GM18861 (cell line): ENCODE data around the gene ZBTB1.
A peak's percentile ranks its signal among the peaks of the same experiment; 100 is the strongest.
"Not testable (repeated sequence)": the region's sequence is repeated elsewhere in the genome, so short reads cannot be mapped to it uniquely, and the experiment has no call there.

Source experiments
- ATAC-seq: cut with Tn5 transposase; IDR thresholded peaks from one replicate; pipeline ENCODE4 v1.9.1; 2021; ENCODE audit not compliant: unreplicated experiment

ZBTB1 gene

DNA sequence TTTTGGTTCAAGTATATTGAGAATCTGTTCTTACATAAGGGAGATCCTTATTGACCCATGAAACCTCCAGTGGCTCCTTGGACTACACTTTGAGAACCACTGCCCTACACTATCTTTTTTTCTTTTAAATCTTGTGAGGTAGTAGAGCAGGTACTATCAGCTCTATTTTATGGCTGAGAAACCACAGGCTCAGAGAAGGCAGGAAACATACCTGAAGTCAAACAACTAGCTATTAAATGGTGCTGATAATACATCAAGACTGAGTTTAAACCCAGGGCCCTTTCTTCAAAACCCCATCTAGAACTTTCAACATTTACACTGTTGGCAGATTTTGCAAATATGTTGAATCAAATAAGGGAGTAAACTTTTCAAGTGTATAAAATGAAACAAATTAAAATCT lies 7.8 kb upstream of the ZBTB1 start:
- ATAC-seq, result no peak

DNA sequence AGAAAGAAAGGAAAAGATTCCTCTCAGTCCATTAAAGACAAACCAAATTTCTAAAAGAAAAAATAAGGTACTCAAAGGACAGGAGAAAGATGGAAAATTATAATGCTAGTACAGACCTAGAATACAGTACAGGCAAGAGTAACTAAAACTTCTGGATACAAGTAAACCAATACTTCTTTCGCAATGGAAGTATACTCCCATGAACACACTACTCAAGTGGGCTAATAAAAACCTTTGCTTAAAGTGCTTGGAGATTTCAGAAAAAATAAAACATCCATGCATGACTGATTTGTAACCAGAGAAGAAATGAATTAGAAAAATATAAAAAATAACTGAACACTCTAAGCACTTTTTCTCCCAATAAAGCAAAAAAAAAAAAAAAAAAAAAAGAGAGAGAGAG lies 4.5 kb upstream of the ZBTB1 start:
- no peak for ATAC-seq

DNA sequence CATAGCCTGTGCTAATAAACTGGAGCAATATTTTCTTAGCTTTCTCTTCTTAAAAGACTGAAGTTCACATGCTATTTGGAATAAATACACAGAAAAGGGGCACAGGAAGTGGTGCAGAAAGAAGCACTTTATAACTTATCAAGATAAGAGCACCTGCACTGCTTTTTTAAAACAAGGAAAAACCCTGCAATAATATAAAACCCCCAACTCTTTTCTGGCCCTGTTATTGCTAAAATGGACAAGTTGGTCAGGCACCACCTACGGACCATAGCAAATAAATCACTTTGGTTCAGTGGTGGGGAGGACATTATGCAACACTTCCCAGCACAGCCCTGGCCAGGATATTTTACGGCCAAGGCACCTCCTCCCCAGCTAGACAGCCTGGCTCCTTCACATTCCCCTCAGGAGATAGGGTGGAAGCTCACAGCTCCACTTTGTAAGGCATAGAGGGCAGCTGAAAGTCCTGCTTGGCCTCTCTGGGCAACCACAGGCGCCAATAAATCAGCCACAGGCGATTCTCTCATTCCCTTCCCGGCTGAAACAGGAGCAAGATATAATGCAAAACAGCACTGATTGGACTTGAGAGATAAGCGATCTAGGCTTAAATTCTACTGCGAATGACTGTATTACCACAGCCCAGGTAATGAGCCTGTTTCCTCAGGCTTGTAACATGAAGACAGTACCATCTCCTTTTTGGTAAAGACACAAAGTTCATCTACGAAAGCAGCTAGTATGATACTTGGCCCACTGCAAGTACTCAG lies 3.0 kb upstream of the ZBTB1 start:
- no peak for ATAC-seq

DNA sequence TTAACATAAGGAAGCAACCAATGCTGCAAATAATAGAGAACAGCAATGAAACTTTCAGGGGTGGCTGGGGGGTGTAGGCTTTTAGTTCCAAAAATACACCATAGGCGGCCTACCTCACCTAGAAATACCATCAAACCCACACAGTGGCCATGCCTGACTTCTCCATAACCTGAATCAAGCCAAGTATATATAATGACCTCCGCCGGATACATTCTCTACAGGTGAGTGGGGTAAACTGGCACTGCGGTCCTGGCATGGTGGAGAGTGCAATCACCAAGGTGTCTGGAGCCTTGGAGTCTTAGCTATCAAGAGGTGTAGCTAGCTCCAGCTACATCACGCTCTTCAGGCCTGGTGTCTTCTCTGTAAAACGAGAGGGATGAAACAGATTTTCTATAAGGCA lies 2.1 kb upstream of the ZBTB1 start:
- no peak for ATAC-seq

DNA sequence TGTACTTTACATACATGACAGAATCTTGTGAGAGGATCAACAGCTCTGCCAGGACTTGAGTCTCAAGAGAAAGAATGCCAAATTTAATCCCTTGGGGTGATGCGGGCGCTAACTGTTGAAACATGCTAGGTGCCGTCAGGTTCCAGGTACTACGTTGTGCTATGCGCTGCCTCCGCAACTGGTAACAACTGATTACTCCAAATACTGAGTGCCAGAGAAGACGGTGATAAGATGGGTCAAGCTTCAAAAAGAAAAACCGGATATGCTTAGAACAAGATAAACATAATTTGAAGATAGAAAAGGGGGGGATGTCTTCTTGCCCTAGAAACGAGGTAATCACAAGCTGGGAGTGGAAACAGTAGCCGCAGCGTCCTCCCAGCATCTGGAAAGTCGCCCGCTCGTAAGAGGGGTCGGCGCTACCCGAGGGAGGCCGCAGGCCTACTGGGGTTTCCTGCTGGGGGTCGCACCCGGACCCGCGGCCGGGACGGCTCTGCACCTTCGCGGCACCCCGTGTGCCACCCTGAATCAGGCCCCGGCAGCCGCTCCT lies 1.6 kb upstream of the ZBTB1 start:
- ATAC-seq, result no peak

DNA sequence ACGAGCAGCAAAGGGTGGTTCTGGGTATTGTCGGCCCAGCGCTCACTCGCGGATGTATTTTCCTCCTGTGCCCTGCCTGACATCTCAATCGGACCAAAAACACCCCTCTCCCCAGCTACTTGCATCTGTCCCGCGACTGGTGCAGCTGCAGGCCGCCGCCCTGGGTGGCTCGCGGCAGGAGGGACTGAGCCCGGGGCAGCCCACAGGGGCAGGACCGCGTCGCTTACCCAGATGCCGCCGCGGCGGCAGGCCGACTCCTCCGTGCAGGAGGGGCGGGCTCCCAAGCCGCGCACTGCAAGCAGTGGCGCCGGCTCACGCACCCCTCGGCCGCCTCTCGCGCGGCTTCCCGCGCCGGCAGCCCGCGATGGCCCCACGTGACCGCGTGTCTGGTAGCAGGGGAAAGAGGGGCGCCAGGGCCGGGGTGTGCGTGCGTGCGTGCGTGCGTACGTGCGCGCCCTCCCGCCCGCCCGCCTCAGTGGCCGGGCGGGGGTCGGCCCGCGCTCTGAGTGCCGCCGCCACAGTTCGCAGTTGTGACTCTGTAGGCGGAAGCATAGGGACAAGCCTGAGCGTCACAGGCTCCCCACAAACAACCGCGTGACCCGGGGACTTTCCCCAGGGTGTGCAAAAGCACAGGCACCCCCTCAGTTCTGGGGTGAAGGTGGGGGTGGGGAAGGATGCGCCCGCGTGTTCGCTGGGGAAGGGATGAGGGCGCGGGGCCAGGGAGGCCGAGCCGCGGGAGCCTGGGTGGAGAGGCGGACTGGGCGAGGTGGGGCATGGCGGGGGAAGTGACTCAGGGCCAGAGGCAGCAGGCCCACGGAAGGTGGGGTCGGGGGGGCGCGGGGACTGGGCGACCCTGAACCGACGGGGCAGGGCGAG lies 898 bp upstream of the ZBTB1 start, which contains the start of gene ZBTB25:
Gene ZBTB25, minus strand, starts transcription at position 405 of the 876 bp plus-strand sequence. CDS start 13,305 bp downstream, outside the sequence.
- peak; percentile 59 for ATAC-seq

DNA sequence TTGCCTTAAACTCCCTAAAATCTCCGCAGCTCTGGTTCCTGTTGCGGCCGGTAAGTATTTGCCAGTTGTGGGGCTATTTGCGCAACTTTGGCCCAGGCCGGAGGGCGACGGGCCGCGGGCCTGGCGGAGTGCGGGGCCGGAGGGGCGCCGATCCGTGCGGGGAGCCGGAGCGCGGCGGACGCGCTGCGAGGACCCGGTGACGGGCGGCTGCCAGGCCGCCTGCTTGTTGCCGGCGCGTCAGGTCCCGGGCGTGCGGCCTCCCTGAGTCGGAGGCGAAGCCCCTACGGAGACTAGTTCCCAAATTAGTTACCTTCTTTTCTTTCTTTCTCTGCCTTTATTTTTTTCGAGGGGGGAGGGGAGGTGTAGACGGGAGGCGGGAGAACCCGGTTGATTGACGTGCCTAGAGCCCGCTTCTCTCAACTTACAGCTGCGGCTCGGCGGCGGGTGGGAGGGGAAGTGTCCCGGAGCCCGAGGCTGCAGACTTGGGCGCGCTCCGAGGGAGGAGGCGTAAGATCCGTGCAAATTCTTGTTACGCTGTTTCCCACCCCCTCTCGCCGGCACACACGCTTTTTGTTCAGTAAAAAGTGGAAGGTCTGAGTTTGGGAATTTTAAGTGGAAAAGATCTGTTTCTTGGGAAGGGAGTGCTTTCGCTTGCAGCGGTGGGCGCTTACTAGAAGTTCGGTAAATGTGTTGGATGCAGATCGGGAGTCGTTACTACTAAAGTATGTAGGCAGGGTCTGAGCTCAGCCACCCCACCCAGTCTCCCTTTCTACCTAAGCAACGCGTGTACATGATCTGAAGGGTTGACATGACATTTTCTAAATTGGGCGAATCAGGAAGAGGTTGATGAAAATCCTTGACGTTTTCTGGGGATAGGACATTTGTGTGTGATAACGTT lies 576 bp downstream of the ZBTB1 start:
- no peak for ATAC-seq

DNA sequence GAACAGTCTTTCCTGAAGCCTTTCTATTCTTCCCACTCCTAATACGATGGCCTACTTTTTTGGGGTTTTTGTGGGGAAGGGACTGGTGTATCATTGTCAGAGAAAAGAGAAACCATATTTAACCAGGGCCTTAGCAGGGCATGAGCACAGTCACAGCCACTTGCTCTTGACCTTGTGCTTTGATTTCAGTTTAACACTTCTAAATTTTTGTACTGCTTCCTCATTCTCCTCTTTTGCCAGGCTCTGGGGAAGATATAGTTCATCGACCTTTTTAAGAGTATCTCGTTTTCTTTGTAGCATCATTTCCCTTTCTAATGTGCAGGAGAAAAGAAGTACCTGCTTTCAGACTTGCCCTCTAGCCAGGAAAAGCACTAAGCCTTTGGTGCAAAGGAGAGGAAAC lies 2.2 kb downstream of the ZBTB1 start:
- ATAC-seq, result no peak

DNA sequence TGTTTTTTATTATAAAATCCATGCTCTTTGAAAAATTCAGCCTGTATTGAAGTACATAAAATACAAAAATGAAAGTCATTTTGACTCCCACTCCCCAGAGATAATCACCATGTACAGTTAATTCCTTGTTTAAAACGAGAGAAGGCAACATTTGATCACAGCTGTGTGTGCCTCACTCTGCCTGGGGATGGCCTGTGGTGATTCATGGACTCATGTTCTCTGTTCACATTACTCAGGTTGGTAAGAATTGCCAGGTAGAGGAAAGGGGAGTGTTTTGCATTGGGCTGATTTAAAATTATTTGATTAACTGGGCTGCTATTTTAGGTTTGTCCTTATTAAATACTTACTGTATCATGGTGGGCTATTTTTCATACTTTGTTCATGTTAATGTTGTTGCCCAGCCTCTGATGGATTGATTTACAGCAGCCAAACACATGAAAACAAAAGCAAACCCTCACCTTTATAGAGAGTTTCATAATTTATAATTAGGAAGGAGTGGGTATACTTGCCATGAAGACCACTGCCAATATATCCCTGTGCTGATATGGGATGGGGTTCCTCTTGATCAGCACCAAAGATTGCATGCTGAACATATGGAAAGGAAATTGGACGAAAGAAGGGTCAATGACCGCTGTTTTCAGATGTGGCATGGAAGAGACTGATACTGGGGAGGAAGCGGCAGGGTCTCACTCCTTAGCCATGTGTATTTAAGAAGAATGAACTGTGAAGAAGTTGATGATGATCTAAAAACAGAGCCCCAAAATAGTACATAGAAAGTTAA lies 3.0 kb downstream of the ZBTB1 start:
- no peak for ATAC-seq

DNA sequence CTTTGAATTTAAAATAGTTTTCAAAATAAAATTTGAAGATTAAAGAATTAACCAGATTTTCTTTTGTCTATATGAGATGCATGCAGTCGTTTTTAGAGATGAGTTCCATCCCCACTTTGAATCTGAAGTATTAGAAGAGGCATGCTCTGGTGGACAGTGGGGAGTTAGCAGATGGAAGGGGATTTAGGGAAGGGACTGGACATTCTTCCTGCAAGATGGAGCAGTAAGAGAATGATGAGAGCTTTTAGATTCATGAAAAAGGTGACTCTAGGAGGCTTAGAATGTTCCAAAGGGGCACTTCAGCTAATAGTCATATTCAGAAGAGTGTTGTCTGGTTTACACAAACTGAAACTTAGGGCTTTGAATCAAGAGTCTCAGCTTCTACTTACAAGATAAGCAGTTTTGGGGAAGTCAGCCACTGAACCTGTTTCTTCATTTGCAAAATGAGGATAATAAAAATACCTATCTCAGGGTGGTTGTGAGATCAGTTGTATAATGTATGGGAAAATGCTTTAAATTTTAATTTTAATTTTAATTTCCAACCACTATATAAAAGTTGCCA lies 3.7 kb downstream of the ZBTB1 start:
- no peak for ATAC-seq

DNA sequence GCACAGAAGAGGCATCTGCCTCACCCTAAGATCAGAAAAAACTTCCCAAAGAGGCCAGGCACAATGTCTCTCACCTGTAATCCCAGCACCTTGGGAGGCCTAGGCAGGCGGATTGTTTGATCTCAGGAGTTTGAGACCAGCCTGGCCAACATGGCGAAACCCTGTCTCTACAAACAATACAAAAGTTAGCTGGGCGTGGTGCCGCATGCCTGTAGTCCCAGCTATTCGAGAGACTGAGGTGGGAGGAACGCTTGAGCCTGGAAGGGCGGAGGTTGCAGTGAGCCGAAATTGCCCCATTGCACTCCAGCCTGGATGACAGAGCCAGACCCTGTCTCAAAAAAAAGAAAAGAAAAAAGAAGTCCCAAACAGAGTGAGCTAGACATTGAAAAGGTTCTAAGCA lies 4.5 kb downstream of the ZBTB1 start:
- ATAC-seq, result no peak

DNA sequence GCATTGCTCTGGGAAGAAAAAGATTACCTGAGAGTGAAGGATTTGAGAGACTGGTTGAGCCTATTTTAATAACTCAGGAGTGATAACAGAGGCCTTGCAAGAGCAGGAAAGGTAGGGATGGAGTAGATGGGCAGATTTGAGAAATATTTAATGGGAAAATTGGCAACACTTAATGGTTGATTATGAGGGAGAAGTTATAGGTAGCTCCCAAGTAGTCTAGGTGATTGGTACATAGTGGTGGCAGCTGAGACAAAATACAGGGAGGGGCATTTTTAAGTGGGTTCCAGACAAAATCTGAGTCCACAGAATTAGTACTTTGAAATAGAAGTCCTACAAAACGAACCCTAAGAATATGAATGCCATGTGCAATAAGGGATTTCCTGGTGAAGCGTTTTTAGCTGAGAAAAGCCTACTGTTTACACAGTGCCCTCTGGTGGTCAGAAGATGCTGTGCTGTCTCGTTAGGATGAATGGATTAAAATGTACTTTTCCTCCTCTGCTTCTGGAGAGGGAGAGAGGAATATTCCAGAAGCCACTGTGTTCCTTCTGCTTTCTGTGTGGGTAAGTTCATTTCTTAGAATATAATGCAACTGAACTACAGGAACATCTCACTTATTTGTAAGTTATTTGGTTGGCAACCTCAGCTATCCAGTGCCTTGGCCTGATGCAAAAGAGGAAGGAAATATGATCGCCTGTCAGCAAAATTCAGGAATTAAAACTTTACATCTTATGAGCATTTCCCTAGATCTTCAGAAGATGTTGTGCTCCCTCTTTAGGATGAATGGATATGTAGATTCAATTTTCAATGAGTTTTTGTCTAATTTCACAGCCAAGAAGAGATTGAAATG lies 6.5 kb downstream of the ZBTB1 start:
- ATAC-seq, result no peak

DNA sequence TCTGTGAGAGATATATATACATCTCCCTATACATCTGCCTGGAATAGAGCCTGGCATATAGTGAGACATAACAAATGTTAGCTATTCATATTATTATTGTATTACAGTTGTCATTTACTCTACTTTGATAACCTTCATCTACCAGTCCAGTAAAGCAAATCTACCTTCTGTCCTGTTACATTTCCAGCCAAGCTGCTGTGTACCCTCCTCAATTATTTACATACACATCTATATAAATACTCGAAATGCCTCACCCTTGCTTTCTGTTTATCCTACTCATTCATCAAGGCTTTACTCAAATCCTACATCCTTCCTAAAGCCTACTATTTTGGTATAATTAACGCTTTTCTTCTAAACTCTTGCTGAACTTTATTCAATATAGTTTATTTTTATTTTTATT lies 8.7 kb downstream of the ZBTB1 start:
- ATAC-seq, result no peak

DNA sequence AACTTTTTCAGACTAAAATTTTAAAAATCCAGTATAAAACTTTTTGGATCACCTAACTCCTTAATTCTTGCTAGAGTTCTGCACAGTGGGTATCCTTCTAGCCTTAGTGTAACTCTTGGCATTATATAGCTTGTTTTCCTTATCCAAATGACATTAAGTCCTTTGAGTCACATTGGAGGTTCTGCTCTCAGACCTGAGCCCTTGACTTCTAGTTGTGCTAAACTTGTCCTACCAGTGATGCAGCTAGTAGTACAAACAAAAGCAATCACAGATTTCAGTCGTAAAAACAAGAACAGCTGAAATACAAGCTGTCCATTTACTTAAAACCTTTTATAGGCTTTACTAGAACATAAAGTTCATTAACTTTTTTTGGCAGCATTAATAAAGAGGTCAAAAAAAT lies 10.5 kb downstream of the ZBTB1 start:
- ATAC-seq, result no peak

DNA sequence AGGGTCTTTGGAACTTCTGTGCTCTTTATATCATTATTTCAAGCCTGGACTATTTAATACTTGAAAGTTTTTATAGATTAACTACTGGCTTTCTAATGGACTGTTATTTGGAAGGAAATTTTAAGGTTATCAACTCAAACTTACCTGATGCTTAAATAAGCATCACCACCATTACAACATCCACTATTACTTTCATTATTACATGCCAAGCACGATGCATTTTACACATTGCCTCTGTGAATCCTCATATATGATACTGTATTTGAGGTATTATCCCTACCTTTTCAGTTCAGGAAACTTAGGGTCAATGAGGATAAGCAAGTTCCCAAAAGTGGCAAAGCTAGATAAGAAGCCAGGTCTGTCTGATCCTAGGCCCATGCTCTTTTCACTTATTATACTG lies 12.4 kb downstream of the ZBTB1 start:
- ATAC-seq, result no peak

DNA sequence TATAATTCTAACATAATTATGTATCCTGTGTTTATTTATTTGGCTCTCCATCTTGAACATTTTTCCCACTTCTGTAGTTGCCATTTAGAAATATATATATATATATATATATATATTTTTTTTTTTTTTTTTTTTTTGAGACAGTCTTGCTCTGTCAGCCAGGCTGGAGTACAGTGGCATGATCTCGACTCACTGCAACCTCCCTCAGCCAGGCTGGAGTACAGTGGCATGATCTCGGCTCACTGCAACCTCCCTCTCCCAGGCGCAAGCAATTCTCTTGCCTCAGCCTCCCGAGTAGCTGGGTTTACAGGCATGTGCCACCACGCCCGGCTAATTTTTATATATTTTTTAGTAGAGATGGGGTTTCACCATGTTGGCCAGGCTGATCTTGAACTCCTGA lies 13.1 kb downstream of the ZBTB1 start:
- not testable (repeated sequence) for ATAC-seq

DNA sequence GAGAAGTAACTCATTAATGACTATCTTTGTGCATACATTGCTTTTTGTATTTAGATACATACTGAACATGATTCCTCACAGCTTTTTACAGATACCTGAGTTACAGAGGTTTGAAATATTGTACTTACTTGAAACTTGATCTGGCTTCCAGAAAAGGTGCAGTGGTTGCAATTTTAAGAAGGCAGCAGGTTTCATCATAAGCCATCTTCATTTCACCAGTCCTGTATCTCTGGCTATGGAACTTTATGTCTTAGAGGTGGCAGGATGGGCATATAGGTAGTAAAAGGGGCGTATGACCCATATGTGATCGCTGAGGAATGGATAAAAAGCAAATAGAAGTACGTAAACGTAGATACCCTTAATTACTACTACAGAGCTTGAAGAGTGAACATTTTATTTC lies 13.7 kb downstream of the ZBTB1 start:
- no peak for ATAC-seq

DNA sequence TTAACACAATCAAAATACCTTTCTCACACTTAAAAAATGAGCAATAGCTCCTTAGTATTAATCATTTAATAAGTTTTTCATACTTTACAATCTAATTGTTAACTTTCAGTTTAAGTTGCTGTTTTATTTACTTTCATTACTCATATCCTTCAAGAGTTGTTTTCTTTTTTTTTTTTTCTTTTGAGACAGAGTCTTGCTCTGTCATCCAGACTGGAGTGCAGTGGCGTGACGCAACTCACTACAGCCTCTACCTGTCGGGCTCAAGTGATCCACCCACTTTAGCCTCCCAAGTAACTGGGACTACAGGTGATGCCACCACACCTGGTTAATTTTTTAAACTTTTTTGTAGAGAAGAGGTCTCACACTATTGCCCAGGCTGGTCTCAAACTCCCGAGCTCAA lies 16.1 kb downstream of the ZBTB1 start:
- ATAC-seq, result no peak
